Karpas-422 (cell line): ENCODE results near the gene PYROXD2. TPM values are rescaled to one million over a fixed set of nuclear protein-coding genes. Genes with fewer than 3 reads are reported as not detected.

Experiments
- DNase-seq: peaks from one replicate; pipeline ENCODE4 v3.0.0-alpha.2; 2015
- H2AFZ ChIP-seq: fragments of 200-600 bp; sonication (generic); 2 replicates; pipeline ENCODE4 v1.6.1; 2014; ENCODE audit warnings: antibody characterized with exemption, low read length, mixed read lengths
- H3K27ac ChIP-seq: fragments of 200-600 bp; sonication (generic); 2 replicates; pipeline ENCODE4 v1.5.1; 2014; ENCODE audit warnings: mild to moderate bottlenecking, low read length, moderate library complexity
- H3K27me3 ChIP-seq: fragments of 200-600 bp; sonication (generic); 2 replicates; pipeline ENCODE4 v1.6.1; 2014; ENCODE audit warnings: low read length, mixed read lengths
- H3K36me3 ChIP-seq: fragments of 200-600 bp; sonication (generic); 2 replicates; pipeline ENCODE4 v1.6.1; 2014; ENCODE audit warnings: low read length, mixed read lengths; ENCODE audit not compliant: insufficient read depth
- H3K4me1 ChIP-seq: fragments of 200-600 bp; sonication (generic); 2 replicates; pipeline ENCODE4 v1.6.1; 2014; ENCODE audit warnings: mild to moderate bottlenecking, low read length, mixed read lengths
- H3K4me2 ChIP-seq: fragments of 200-600 bp; sonication (generic); 2 replicates; pipeline ENCODE4 v1.6.1; 2014; ENCODE audit warnings: low read length, low read depth, mild to moderate bottlenecking; ENCODE audit not compliant: poor library complexity, severe bottlenecking
- H3K4me3 ChIP-seq: fragments of 200-600 bp; sonication (generic); 2 replicates; pipeline ENCODE4 v1.5.1; 2014; ENCODE audit warnings: mild to moderate bottlenecking, antibody characterized with exemption, low read length, mixed read lengths
- H3K79me2 ChIP-seq: fragments of 200-600 bp; sonication (generic); 2 replicates; pipeline ENCODE4 v1.6.1; 2014; ENCODE audit warnings: mild to moderate bottlenecking, low read length, mixed read lengths
- H3K9ac ChIP-seq: fragments of 200-600 bp; sonication (generic); 2 replicates; pipeline ENCODE4 v1.6.0; 2014; ENCODE audit warnings: low read length
- H3K9me2 ChIP-seq: fragments of 200-600 bp; sonication (generic), shearing (Covaris generic); replicated peaks from 2 replicates; pipeline ENCODE4 v1.6.0; 2014; ENCODE audit warnings: mild to moderate bottlenecking, low read length, moderate library complexity; ENCODE audit not compliant: insufficient read depth
- H3K9me3 ChIP-seq: fragments of 300-700, 200-600 bp; sonication (generic); 2 replicates; pipeline ENCODE4 v1.6.1; 2014; ENCODE audit warnings: low read length, mixed read lengths
- H4K20me1 ChIP-seq: fragments of 200-600 bp; sonication (generic); 2 replicates; pipeline ENCODE4 v1.6.1; 2014; ENCODE audit warnings: mild to moderate bottlenecking, antibody characterized with exemption, low read length, low read depth; ENCODE audit not compliant: insufficient read depth
- total RNA-seq: library from RNA; depleted of rRNA; stranded (reverse); fragments of >200 nt; shearing (Covaris generic); gene quantifications from 2 replicates; pipeline ENCODE4 v1.2.3, GENCODE V29; 2014; ENCODE audit warnings: low replicate concordance; rRNA removed

Gene PYROXD2
- 1.2 TPM in 1 of 2 replicates, not detected in the other for total RNA-seq

DNA sequence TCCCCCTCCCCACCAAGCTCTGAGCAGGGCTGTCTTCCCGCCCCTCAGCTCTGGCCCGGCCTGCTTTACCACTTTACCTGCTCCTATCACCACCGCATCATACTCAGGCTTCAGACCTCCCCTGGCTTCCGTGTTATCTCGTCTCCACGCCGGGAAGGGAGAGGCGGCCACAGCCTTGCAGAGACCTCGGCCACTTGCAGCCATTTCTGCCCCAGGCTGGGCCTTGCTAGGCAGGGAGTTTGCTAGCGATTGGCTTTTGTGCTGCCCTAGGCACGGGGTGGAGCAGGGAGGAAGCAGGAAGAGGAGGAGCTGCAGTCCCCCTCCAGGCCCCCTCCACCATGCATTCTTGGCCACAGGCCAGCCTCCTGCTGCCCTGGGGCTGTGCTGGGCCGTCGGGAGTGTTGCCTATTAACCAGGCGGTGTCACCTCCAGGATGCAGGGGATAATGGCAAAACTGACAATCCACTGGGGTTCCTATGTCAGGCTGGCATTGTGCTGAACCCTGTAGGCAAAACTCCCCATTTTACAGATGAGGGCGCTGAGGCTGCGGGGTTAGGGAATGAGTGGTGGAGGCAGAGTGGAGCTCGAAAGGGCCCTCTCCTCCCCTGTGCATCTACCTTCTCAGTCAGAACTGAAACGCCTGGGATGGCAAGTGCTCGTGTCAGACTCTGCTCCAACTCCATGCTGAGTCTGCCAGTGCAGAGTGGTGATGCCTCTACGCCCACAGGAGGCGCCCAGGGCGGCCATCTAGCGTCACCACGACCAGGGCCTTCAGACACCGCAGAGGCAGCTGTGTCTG lies at the start of gene PYROXD2:
Gene PYROXD2, minus strand, starts transcription at position 251 of the 799 bp plus-strand sequence. Its CDS starts 47 bp downstream, at position 204.
- H3K79me2 ChIP-seq = no peaks in the 10 kb centered on the region
- no peaks in the 10 kb centered on the region for H3K27me3 ChIP-seq
- DNase-seq = no peak
- H3K9me2 ChIP-seq = no peaks in the 10 kb centered on the region
- no peaks in the 10 kb centered on the region for H4K20me1 ChIP-seq
- no peak within 1 kb of the TSS for H2AFZ ChIP-seq
- H3K9me3 ChIP-seq = no peaks in the 10 kb centered on the region
- no peaks in the 10 kb centered on the region for H3K36me3 ChIP-seq
- no peak within 1 kb of the TSS for H3K4me2 ChIP-seq
- H3K4me1 ChIP-seq = no peaks in the 10 kb centered on the region
- H3K9ac ChIP-seq = no peak within 1 kb of the TSS
- no peak within 1 kb of the TSS for H3K27ac ChIP-seq
- H3K4me3 ChIP-seq = no peak within 1 kb of the TSS

DNA sequence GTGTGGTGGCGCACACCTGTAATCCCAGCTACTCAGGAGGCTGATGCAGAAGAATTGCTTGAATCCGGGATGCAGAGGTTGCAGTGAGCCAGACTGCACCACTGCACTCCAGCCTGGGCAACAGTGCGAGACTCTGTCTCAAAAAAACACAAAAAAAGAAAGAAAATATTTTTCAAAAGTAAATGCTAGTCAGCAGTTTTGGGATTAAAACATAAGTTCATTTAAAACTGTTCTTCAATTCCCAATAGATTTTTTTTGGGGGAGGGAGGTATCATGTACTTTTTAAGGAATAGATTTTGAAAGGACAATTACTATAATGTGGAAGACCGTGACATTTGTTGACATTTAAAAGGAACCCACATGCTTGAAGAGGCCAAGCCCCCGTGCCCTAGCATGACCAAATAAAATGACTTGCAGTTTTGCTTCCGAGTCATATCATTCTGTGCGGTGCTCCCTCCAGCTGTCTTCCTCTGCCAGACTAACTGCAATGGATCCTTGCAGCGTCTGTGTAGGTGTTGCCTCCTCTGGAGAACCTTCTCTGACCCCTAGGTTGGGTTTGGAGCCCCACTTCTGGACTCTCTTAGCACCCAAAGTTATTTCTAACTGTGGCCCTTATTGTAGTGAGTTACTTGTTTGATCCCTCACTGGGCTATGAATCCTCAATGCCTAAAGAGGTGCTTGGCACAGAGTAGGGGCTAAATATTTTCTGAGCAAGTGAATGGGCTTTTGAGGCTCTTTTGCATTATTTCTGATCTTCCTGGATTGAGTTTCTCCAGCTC lies 49.2 kb upstream of the PYROXD2 start:
- no peak for DNase-seq

GRCh38 chr10:98463016-98463415 lies 48.0 kb upstream of the PYROXD2 start:
- no peaks in the 10 kb centered on the region for H4K20me1 ChIP-seq
- DNase-seq = no peak
- no peak overlapping the region for H3K4me2 ChIP-seq
- peaks cover 5% of the 10 kb centered on the region for H3K4me1 ChIP-seq
- H3K27me3 ChIP-seq = no peaks in the 10 kb centered on the region
- no peak overlapping the region for H3K9ac ChIP-seq
- no peaks in the 10 kb centered on the region for H3K79me2 ChIP-seq
- H3K9me3 ChIP-seq = no peaks in the 10 kb centered on the region
- no peaks in the 10 kb centered on the region for H3K9me2 ChIP-seq
- no peak overlapping the region for H3K27ac ChIP-seq
- no peak overlapping the region for H3K4me3 ChIP-seq
- no peak overlapping the region for H2AFZ ChIP-seq
- H3K36me3 ChIP-seq = no peaks in the 10 kb centered on the region

More for the DNA sequence above, 49.2 kb upstream of the PYROXD2 start:
- Histone ChIP-seq H2AFZ (no peak overlapping the region), H3K79me2 (no peaks in the 10 kb centered on the region), H3K4me1 (peaks cover 7% of the 10 kb centered on the region), H3K4me3 (no peak overlapping the region), H4K20me1 (no peaks in the 10 kb centered on the region), H3K9ac (no peak overlapping the region), H3K36me3 (no peaks in the 10 kb centered on the region), H3K9me3 (no peaks in the 10 kb centered on the region), H3K27me3 (no peaks in the 10 kb centered on the region), H3K4me2 (no peak overlapping the region), H3K27ac (no peak overlapping the region), H3K9me2 (no peaks in the 10 kb centered on the region)

- Histone ChIP-seq H3K27me3 (no peaks in the 10 kb centered on the region), H2AFZ (no peak overlapping the region), H3K79me2 (no peaks in the 10 kb centered on the region), H3K4me2 (no peak overlapping the region), H3K9ac (no peak overlapping the region), H3K36me3 (no peaks in the 10 kb centered on the region), H3K9me2 (no peaks in the 10 kb centered on the region), H4K20me1 (no peaks in the 10 kb centered on the region), H3K27ac (no peak overlapping the region), H3K4me3 (no peak overlapping the region), H3K9me3 (no peaks in the 10 kb centered on the region), H3K4me1 (no peaks in the 10 kb centered on the region)
- no peak for DNase-seq
These were observed 46.5 kb upstream of the PYROXD2 start for GRCh38 chr10:98461500-98461842.

- Histone ChIP-seq H3K36me3 (no peaks in the 10 kb centered on the region), H3K4me2 (no peak overlapping the region), H2AFZ (no peak overlapping the region), H3K9me2 (no peaks in the 10 kb centered on the region), H3K27ac (no peak overlapping the region), H3K4me1 (no peaks in the 10 kb centered on the region), H3K9ac (no peak overlapping the region), H3K4me3 (no peak overlapping the region), H3K27me3 (no peaks in the 10 kb centered on the region), H4K20me1 (no peaks in the 10 kb centered on the region), H3K9me3 (no peaks in the 10 kb centered on the region), H3K79me2 (no peaks in the 10 kb centered on the region)
- no peak for DNase-seq
These were observed 46.0 kb upstream of the PYROXD2 start for GRCh38 chr10:98460837-98461499.

- Histone ChIP-seq H4K20me1 (no peaks in the 10 kb centered on the region), H3K9ac (no peak overlapping the region), H3K9me3 (no peaks in the 10 kb centered on the region), H3K4me3 (no peak overlapping the region), H3K27ac (no peak overlapping the region), H3K79me2 (no peaks in the 10 kb centered on the region), H3K9me2 (no peaks in the 10 kb centered on the region), H2AFZ (no peak overlapping the region), H3K4me2 (no peak overlapping the region), H3K36me3 (no peaks in the 10 kb centered on the region), H3K27me3 (no peaks in the 10 kb centered on the region), H3K4me1 (no peaks in the 10 kb centered on the region)
- DNase-seq = no peak
These were observed 44.1 kb upstream of the PYROXD2 start for GRCh38 chr10:98458809-98459784.

DNA sequence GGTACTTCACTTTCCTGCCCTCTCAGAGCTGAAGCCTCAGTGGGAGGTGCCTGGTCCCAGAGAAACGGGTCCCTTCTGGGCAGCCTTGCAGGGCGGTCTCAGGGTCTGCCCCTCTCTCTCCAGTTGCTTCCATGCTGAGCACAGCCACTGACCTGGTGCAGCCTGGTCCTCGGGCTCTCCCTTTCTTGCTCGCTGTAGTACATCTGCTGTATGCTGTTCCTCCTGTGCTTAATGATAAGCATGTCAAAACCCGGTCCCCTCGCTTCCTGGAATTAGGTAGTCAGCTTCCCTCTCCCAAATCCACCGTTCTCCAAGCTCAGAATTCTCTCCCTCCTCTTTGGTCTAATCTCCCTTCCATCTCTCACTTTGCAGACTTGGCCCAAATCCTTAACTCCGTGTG lies 42.7 kb upstream of the PYROXD2 start:
- Histone ChIP-seq H2AFZ (no peak overlapping the region), H3K4me2 (no peak overlapping the region)

More for the DNA sequence above, 42.7 kb upstream of the PYROXD2 start:
- H3K4me1 ChIP-seq = no peaks in the 10 kb centered on the region
- H3K9me2 ChIP-seq = no peaks in the 10 kb centered on the region
- no peak for DNase-seq
- no peak overlapping the region for H3K9ac ChIP-seq
- H3K36me3 ChIP-seq = no peaks in the 10 kb centered on the region
- H3K27me3 ChIP-seq = no peaks in the 10 kb centered on the region
- H4K20me1 ChIP-seq = no peaks in the 10 kb centered on the region
- H3K9me3 ChIP-seq = no peaks in the 10 kb centered on the region
- no peak overlapping the region for H3K27ac ChIP-seq
- H3K4me3 ChIP-seq = no peak overlapping the region
- H3K79me2 ChIP-seq = no peaks in the 10 kb centered on the region
